Body of pancreas (tissue), 4 donors: ENCODE data around the gene UFM1.

Experiments used
- CTCF ChIP-seq, 7 experiments: fragments of 450-650 bp in 4 of 7; fragments of 200-600 bp in 3 of 7; sonication (generic) in 3 of 7; IDR thresholded peaks; one replicate each; pipeline ENCODE4 v1.5.1; 2016 to 2019; ENCODE audit warnings: antibody characterized with exemption in 7 of 7
- POLR2A ChIP-seq, 3 donors: fragments of 450-650 bp; IDR thresholded peaks; one replicate each; pipeline ENCODE4 v1.6.1; 2016; ENCODE audit warnings: antibody characterized with exemption in 3 of 3, mild to moderate bottlenecking in 2 of 3

GRCh38 chr13:38372820-38373383 is 23.3 kb downstream of the UFM1 start:
- no peak for TF ChIP-seq CTCF (IDR thresholded peaks at IDR 0.05)
- TF ChIP-seq POLR2A (IDR thresholded peaks at IDR 0.05) = no peak
